HL-60/S4 treated with retinoic acid at 250 ng/mL for 4 days and 3 days (cell line): ENCODE results near the gene OR2A1.
"Not testable (repeated sequence)": the region's sequence is repeated elsewhere in the genome, so short reads cannot be mapped to it uniquely, and the experiment has no call there.

Experiments
- in situ Hi-C: fragments of 300-500 bp; cut with MboI; formaldehyde crosslinking; loops from 2 replicates; pipeline ENCODE4 v1.7.0; 2022; ENCODE audit warnings: low sequenced_read_pairs

The OR2A1 gene

GRCh38 chr7:144323359-144323758 is 11.1 kb downstream of the OR2A1 start:
- in situ Hi-C loops = not testable (repeated sequence)

GRCh38 chr7:144325868-144326267 is 13.6 kb downstream of the OR2A1 start:
- in situ Hi-C loops = not testable (repeated sequence)

GRCh38 chr7:144330044-144330443 is 17.8 kb downstream of the OR2A1 start:
- in situ Hi-C loops = not testable (repeated sequence)

- in situ Hi-C loops = not testable (repeated sequence)
These were observed 19.2 kb downstream of the OR2A1 start for GRCh38 chr7:144331221-144331995.

- in situ Hi-C loops = not testable (repeated sequence)
These were observed 19.7 kb downstream of the OR2A1 start for GRCh38 chr7:144331996-144332288.

GRCh38 chr7:144348625-144349024 is 36.4 kb downstream of the OR2A1 start:
- in situ Hi-C loops = not testable (repeated sequence)

- in situ Hi-C loops = not testable (repeated sequence)
These were observed 39.4 kb downstream of the OR2A1 start for GRCh38 chr7:144351667-144352066.

- in situ Hi-C loops = not testable (repeated sequence)
These were observed 43.1 kb downstream of the OR2A1 start, which contains the start of gene ARHGEF5 for GRCh38 chr7:144355176-144355822. TSS of gene ARHGEF5 (plus strand) at chr7:144355402. CDS start at chr7:144362670, 7,268 bp downstream.

- in situ Hi-C loops = not testable (repeated sequence)
These were observed 44.0 kb downstream of the OR2A1 start for GRCh38 chr7:144356185-144356584.

GRCh38 chr7:144356860-144357259 is 44.6 kb downstream of the OR2A1 start:
- in situ Hi-C loops = not testable (repeated sequence)

GRCh38 chr7:144362061-144362460 is 49.8 kb downstream of the OR2A1 start:
- in situ Hi-C loops = not testable (repeated sequence)

- in situ Hi-C loops = not testable (repeated sequence)
These were observed 53.3 kb downstream of the OR2A1 start for GRCh38 chr7:144365523-144365922.

- in situ Hi-C loops = not testable (repeated sequence)
These were observed 55.0 kb downstream of the OR2A1 start for GRCh38 chr7:144367250-144367649.

GRCh38 chr7:144369221-144369620 is 57.0 kb downstream of the OR2A1 start:
- in situ Hi-C loops = not testable (repeated sequence)
